IMR-90 (cell line): ENCODE data around the gene SLC9A3. TPM values are rescaled to one million over a fixed set of nuclear protein-coding genes. Genes with fewer than 3 reads are reported as not detected.

ENCODE experiments used
- ATAC-seq: fragments of 200-7000 bp; cut with Tn5 transposase; 2 replicates; pipeline ENCODE4 v1.9.1; 2020; ENCODE audit warnings: low read depth, mild to moderate bottlenecking, moderate library complexity
- BruUV-seq: library from RNA; stranded (reverse); fragments of 400-500 nt; replicated peaks from 2 replicates; lab custom pipeline; 2021; lab: Mats Ljungman, UMichigan
- CTCF ChIA-PET: fragments of 300-600 bp; formaldehyde crosslinking; extraction: SDS; loops from one replicate; lab custom pipeline; 2021; ENCODE audit warnings: antibody characterized with exemption; lab: Yijun Ruan, JAX
- POLR2A ChIA-PET: fragments of 300-600 bp; sonication (Branson Sonifier 250); formaldehyde crosslinking; loops from one replicate; lab custom pipeline; 2022; ENCODE audit warnings: antibody characterized with exemption; ENCODE audit not compliant: unreplicated experiment; lab: Charles Lee
- DNase-seq: peaks from one replicate; pipeline ENCODE4 v3.0.0; 2013
- H2AFZ ChIP-seq: replicated peaks from 2 replicates; pipeline ENCODE3; 2013; ENCODE audit warnings: low read length, mild to moderate bottlenecking; ENCODE audit not compliant: poor library complexity
- H2AK5ac ChIP-seq: 2 replicates; pipeline ENCODE4 v1.6.1; 2013; ENCODE audit warnings: low read depth, low read length, inconsistent platforms
- H2AK9ac ChIP-seq: replicated peaks from 2 replicates; pipeline ENCODE3; 2013; ENCODE audit warnings: mild to moderate bottlenecking, low read depth, low read length, moderate library complexity; ENCODE audit not compliant: poor library complexity
- H2BK120ac ChIP-seq: 2 replicates; pipeline ENCODE4 v1.6.1; 2013; ENCODE audit warnings: low read depth, low read length, inconsistent platforms
- H2BK15ac ChIP-seq: 3 replicates; pipeline ENCODE4 v1.6.1; 2013; ENCODE audit warnings: low read depth, low read length, inconsistent platforms
- H2BK20ac ChIP-seq: 2 replicates; pipeline ENCODE4 v1.6.1; 2013; ENCODE audit warnings: low read depth, mild to moderate bottlenecking, inconsistent platforms, low read length, moderate library complexity
- H2BK5ac ChIP-seq: 2 replicates; pipeline ENCODE4 v1.6.1; 2013; ENCODE audit warnings: mild to moderate bottlenecking, low read depth, low read length, inconsistent platforms; ENCODE audit not compliant: poor library complexity, severe bottlenecking
- H3K14ac ChIP-seq: replicated peaks from 2 replicates; pipeline ENCODE4 v1.6.1; 2013; ENCODE audit warnings: low read depth, low read length, inconsistent platforms
- H3K18ac ChIP-seq: 2 replicates; pipeline ENCODE4 v1.6.1; 2013; ENCODE audit warnings: low read depth, low read length, control low read depth
- H3K23ac ChIP-seq: 2 replicates; pipeline ENCODE4 v1.6.1; 2013; ENCODE audit warnings: low read depth, low read length, inconsistent platforms
- H3K27ac ChIP-seq: 2 replicates; pipeline ENCODE4 v1.5.1; 2013; ENCODE audit warnings: mild to moderate bottlenecking, control low read depth, low read length; ENCODE audit not compliant: insufficient read depth
- H3K27me3 ChIP-seq: 2 replicates; pipeline ENCODE4 v1.6.1; 2013; ENCODE audit warnings: low read length; ENCODE audit not compliant: control insufficient read depth, insufficient read depth
- H3K36me3 ChIP-seq: 2 replicates; pipeline ENCODE4 v1.6.1; 2013; ENCODE audit warnings: low read length, mixed read lengths; ENCODE audit not compliant: control insufficient read depth, insufficient read depth
- H3K4ac ChIP-seq: 2 replicates; pipeline ENCODE4 v1.6.1; 2013; ENCODE audit warnings: low read depth, low read length, inconsistent platforms
- H3K4me1 ChIP-seq: 2 replicates; pipeline ENCODE4 v1.6.1; 2013; ENCODE audit warnings: low read length, mixed read lengths; ENCODE audit not compliant: control insufficient read depth, insufficient read depth
- H3K4me2 ChIP-seq: 2 replicates; pipeline ENCODE4 v1.6.1; 2013; ENCODE audit warnings: low read depth, mild to moderate bottlenecking, control low read depth, low read length, moderate library complexity
- H3K4me3 ChIP-seq: 2 replicates; pipeline ENCODE4 v1.5.1; 2013; ENCODE audit warnings: low read depth, mild to moderate bottlenecking, control low read depth, low read length, moderate library complexity; ENCODE audit not compliant: insufficient read depth
- H3K56ac ChIP-seq: 2 replicates; pipeline ENCODE4 v1.6.1; 2013; ENCODE audit warnings: low read length, inconsistent platforms; ENCODE audit not compliant: insufficient read depth; ENCODE audit errors: extremely low read depth
- H3K79me1 ChIP-seq, 2 experiments: 2 replicates each; pipeline ENCODE4 v1.6.1; 2013; ENCODE audit warnings: low read length in 2 of 2, inconsistent platforms in 1 of 2, low read depth in 1 of 2
- H3K9ac ChIP-seq: 2 replicates; pipeline ENCODE4 v1.6.1; 2013; ENCODE audit warnings: low read depth, low read length, control low read depth
- H3K9me1 ChIP-seq: 2 replicates; pipeline ENCODE4 v1.6.1; 2013; ENCODE audit warnings: low read length, inconsistent platforms; ENCODE audit not compliant: insufficient read depth
- H3K9me3 ChIP-seq: 2 replicates; pipeline ENCODE4 v1.6.1; 2013; ENCODE audit warnings: low read length; ENCODE audit not compliant: control insufficient read depth, insufficient read depth
- H4K20me1 ChIP-seq: 2 replicates; pipeline ENCODE4 v1.6.1; 2013; ENCODE audit warnings: low read length, inconsistent platforms; ENCODE audit not compliant: insufficient read depth
- H4K5ac ChIP-seq: 2 replicates; pipeline ENCODE4 v1.6.1; 2013; ENCODE audit warnings: mild to moderate bottlenecking, low read depth, low read length, control low read depth
- H4K8ac ChIP-seq, 2 experiments: 2 replicates each; pipeline ENCODE4 v1.6.1; 2013; ENCODE audit warnings: low read depth in 2 of 2, low read length in 2 of 2, control low read depth in 1 of 2, inconsistent platforms in 1 of 2
- H4K91ac ChIP-seq: 2 replicates; pipeline ENCODE4 v1.6.1; 2013; ENCODE audit warnings: low read depth, low read length, inconsistent platforms; ENCODE audit not compliant: insufficient read depth
- BHLHE40 ChIP-seq: fragments of 150-350 bp; IDR thresholded peaks from 2 replicates; pipeline ENCODE4 v1.6.1; 2016; ENCODE audit warnings: mild to moderate bottlenecking, low read depth, low read length
- CEBPB ChIP-seq: IDR thresholded peaks from 2 replicates; pipeline ENCODE4 v1.6.1; 2012; ENCODE audit warnings: low read depth, low read length, improper control_type of control experiment
- CTCF ChIP-seq: conservative IDR thresholded peaks from 2 replicates; pipeline ENCODE4 v1.5.1; 2012; ENCODE audit warnings: mild to moderate bottlenecking, low read depth, low read length, improper control_type of control experiment
- FOS ChIP-seq: fragments of 150-350 bp; IDR thresholded peaks from 2 replicates; pipeline ENCODE4 v1.6.1; 2016; ENCODE audit warnings: low read depth, low read length
- MAFK ChIP-seq: IDR thresholded peaks from 2 replicates; pipeline ENCODE4 v1.6.1; 2012; ENCODE audit warnings: low read depth, low read length, improper control_type of control experiment
- MXI1 ChIP-seq: IDR thresholded peaks from 2 replicates; pipeline ENCODE4 v1.6.1; 2012; ENCODE audit warnings: low read depth, mild to moderate bottlenecking, low read length, moderate library complexity, borderline replicate concordance
- RFX5 ChIP-seq: IDR thresholded peaks from 2 replicates; pipeline ENCODE4 v1.8.0; 2012; ENCODE audit warnings: low read depth, mild to moderate bottlenecking, low read length, moderate library complexity
- SMC3 ChIP-seq: fragments of 150-350 bp; IDR thresholded peaks from 2 replicates; pipeline ENCODE4 v1.6.1; 2016; ENCODE audit warnings: low read depth, mild to moderate bottlenecking, antibody characterized with exemption, low read length, moderate library complexity
- WGBS, 2 experiments: methylation state at CpG; one replicate each; pipeline versions ENCODE4 v1.1.5 to v1.1.7; 2013; ENCODE audit warnings: missing lambda C conversion rate in 2 of 2; ENCODE audit not compliant: insufficient read length in 1 of 2; ENCODE audit errors: extremely low coverage in 2 of 2; 5-methylcytosine and 5-hydroxymethylcytosine counted together
- dilution Hi-C: fragments of 300-500 bp; cut with HindIII; formaldehyde crosslinking; loops from one replicate; pipeline ENCODE4 v1.14.3; 2018; ENCODE audit warnings: low sequenced_read_pairs; ENCODE audit not compliant: unreplicated experiment
- in situ Hi-C: fragments of 300-500 bp; cut with MboI; formaldehyde crosslinking; loops from 3 replicates; pipeline ENCODE4 v1.14.3; 2019; ENCODE audit warnings: low sequenced_read_pairs, inconsistent platforms, mixed read lengths
- intact Hi-C: fragments of 100-400 bp; cut with micrococcal nuclease; formaldehyde crosslinking; loops from 2 replicates; pipeline ENCODE4 v1.10.0; 2022
- polyA plus RNA-seq, 3 experiments: library from polyadenylated mRNA; depleted of rRNA; stranded (reverse); fragments of >200 nt; gene quantifications; 2 replicates each; pipeline ENCODE4 v1.2.3, GENCODE V29; 2012; ENCODE audit warnings: low replicate concordance in 1 of 3
- total RNA-seq: library from RNA; depleted of rRNA; stranded (reverse); fragments of >200 nt; gene quantifications from 2 replicates; pipeline ENCODE4 v1.2.3, GENCODE V29; 2012

Gene SLC9A3
- total and polyA plus RNA-seq, 2 of the 4 experiments (the other 2 are of a cell fraction), result 0.72 to 1.5 TPM

DNA sequence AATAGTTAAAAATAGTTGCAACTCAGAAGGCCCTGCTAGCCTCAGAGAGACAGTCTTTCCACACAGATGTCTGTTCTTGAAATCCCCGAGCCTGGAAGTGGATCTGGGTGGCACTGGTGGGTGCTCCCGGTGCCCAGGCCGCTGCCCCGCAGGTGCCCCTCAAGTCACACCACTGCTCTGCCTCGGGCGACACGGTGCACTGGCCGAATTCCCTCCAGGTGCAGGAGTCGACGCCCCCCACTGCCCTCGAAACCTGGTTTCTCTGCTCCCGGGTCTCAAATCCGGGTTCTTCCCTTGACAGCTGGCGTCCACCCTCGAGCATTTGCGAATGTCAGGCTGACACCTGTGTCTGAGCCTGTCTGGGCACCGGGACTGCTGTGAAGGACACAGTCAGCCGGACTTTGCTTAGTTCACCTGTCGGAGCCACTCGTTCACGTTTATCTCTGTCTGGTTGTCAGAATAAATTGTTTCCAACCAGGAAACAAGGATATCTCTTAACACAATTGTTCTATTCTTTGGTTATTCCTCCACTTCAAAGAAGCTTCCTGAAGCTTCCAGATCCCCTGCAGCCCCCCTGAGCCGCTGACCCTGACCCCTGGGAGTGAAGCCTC, 27.1 kb downstream of the SLC9A3 start:
- no peak overlapping the region for H2BK15ac ChIP-seq
- no peaks in the 10 kb centered on the region for H3K9me1 ChIP-seq
- no peak overlapping the region for H4K5ac ChIP-seq
- no peak overlapping the region for H3K18ac ChIP-seq
- no peak overlapping the region for H2AK9ac ChIP-seq
- no peaks in the 10 kb centered on the region for H3K36me3 ChIP-seq
- H2BK5ac ChIP-seq, result no peak overlapping the region
- ChIA-PET CTCF (no interaction called here), POLR2A (no interaction called here)
- H3K4me1 ChIP-seq, result no peaks in the 10 kb centered on the region
- ATAC-seq, result no peak
- H3K14ac ChIP-seq, result no peak overlapping the region
- dilution Hi-C loops (no loop called here), intact Hi-C loops (no loop called here), in situ Hi-C loops (no loop called here)
- H3K9ac ChIP-seq, result no peak overlapping the region
- no peaks in the 10 kb centered on the region for H4K20me1 ChIP-seq
- no peak overlapping the region for H3K23ac ChIP-seq
- H3K9me3 ChIP-seq, result no peaks in the 10 kb centered on the region
- DNase-seq, result no peak
- H3K4me3 ChIP-seq, result no peak overlapping the region
- no peak overlapping the region for H3K4ac ChIP-seq
- no TSS peak for BruUV-seq
- peaks cover 57% of the 10 kb centered on the region for H3K27me3 ChIP-seq
- no peak overlapping the region for H2AFZ ChIP-seq
- H3K27ac ChIP-seq, result no peak overlapping the region
- H3K79me1 ChIP-seq, result no peaks in the 10 kb centered on the region
- TF ChIP-seq MAFK (no peak), FOS (no peak), CEBPB (no peak), BHLHE40 (no peak), CTCF (no peak), SMC3 (no peak), MXI1 (no peak), RFX5 (no peak)
- H4K91ac ChIP-seq, result no peak overlapping the region
- H3K56ac ChIP-seq, result no peak overlapping the region
- no peak overlapping the region for H4K8ac ChIP-seq
- H2BK20ac ChIP-seq, result no peak overlapping the region
- H2BK120ac ChIP-seq, result no peak overlapping the region
- no peak overlapping the region for H3K4me2 ChIP-seq
- WGBS, 2 experiments, result 73% methylated on average over 13 of the region's 22 CpGs; no CpG with 5 or more reads in 1 of the 2 experiments
- H2AK5ac ChIP-seq, result no peak overlapping the region
